HG03565 (cell line): ENCODE measurements around the gene CTTNBP2NL.

ENCODE experiments used
- ATAC-seq: cut with Tn5 transposase; IDR thresholded peaks from one replicate; pipeline ENCODE4 v1.9.1; 2021; ENCODE audit warnings: mild to moderate bottlenecking, moderate library complexity; ENCODE audit not compliant: unreplicated experiment

CTTNBP2NL gene

GRCh38 chr1:112505400-112505785 is 109.4 kb downstream of the CTTNBP2NL start:
- no peak for ATAC-seq

- ATAC-seq: no peak
Observed at GRCh38 chr1:112505878-112506277, 109.9 kb downstream of the CTTNBP2NL start.

- no peak for ATAC-seq
Observed at GRCh38 chr1:112506306-112506705, 110.3 kb downstream of the CTTNBP2NL start.

- no peak for ATAC-seq
Observed at GRCh38 chr1:112506731-112507130, 110.7 kb downstream of the CTTNBP2NL start.

GRCh38 chr1:112507336-112507735 is 111.3 kb downstream of the CTTNBP2NL start:
- ATAC-seq: no peak

DNA sequence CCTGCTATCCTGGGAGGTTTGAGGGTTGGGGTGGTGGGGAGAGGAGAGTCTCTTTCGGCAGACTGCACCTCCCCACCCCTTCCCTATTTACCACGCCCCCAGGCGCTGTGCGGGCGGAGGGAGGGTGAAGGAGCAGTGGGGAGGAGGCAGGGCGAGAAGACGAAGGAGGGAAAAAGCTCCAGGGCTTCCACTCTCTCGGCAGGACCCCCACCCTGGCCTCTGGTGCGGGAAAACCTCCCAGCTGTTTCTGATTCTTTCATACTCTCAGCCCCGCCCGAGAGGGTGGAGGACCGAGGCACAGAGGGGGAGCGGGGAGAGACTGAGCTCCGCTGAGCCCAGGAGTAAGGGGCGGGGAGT is 111.9 kb downstream of the CTTNBP2NL start:
- no peak for ATAC-seq

DNA sequence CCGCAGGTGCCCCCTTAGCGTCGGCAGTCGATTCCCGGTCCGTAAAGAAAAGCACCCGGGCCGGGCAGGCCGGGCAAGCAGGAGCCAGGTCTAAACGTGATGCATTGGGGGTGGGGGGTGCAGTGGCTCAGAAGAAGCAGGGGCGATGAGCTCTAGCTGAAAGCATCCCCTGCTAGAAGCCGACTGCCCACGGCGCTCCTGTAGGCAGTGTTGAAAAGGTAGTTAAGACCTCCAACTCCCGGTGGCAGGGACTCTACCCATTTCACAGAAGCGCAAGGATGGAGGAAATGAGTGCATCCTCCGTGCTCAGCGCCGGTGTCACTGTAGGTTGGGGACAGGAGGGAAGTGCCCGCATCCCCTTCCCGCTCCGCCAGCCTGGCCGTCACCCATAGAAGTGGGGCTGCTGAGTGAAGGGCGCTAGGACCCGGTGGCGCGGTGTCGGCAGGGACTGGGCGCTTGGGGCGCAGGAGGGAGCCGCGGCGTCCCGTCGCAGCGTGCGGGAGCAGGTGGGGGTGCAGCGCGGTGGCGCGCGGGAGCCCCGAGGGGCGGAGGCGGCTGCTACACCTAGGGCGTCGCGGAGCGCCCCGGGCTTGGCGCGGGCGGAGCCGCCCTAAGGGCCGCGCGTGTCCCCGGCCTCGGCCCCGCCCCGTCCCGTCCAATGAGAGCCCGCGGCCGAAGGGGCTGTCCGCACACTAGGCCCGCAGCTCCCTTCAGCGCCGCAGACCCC is 112.4 kb downstream of the CTTNBP2NL start, which contains the start of gene WNT2B:
WNT2B (plus strand) TSS at position 688 of the 727 bp plus-strand sequence. CDS start 298 bp downstream, outside the sequence.
- no peak for ATAC-seq

- ATAC-seq: no peak
Observed at GRCh38 chr1:112509005-112509659, 113.1 kb downstream of the CTTNBP2NL start.

GRCh38 chr1:112509660-112510178 is 113.7 kb downstream of the CTTNBP2NL start:
- ATAC-seq: no peak

GRCh38 chr1:112510340-112510739 is 114.3 kb downstream of the CTTNBP2NL start:
- no peak for ATAC-seq
